ENCODE measurements around the gene OR52E6.

The OR52E6 gene

DNA sequence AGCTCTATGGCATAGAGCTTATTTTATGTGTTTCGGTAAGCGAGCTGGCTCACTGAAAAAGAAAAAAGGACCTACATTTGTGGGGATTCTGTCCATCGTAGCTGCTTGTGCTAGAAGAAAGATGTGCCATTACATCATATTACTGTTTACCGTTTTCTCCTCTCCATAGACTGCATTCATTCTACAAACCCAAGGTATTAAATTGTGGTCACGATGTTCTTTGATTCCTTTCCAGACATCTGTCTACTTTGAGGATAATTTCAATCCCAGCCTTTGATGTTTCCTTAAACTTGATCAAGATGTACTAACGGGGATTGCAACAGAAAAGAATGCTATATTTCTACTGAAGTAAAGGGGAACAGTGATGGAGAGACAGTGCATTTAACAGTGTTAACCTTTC, 45.2 kb downstream of the OR52E6 start:
- no peak for DNase-seq

GRCh38 chr11:5791165-5791564, 50.5 kb downstream of the OR52E6 start, which contains the start of gene OR52N1:
Gene OR52N1, minus strand, starts transcription at chr11:5791265. Its CDS starts 2,449 bp downstream, at chr11:5788816.
- DNase-seq, result no peak

All from eye (tissue), 1 donor.